ENCODE measurements around the gene ITGB4.

- TF ChIP-seq TAF1 (IDR thresholded peaks at IDR 0.05; ENCODE audit: borderline replicate concordance, insufficient read depth, low read length), result no peak
- TF ChIP-seq POLR2AphosphoS5 (IDR thresholded peaks at IDR 0.05; ENCODE audit: low read depth, low read length), result no peak
- TF ChIP-seq REST (IDR thresholded peaks at IDR 0.05; ENCODE audit: insufficient read depth in 1 of 2, low read depth in 2 of 2, low read length in 2 of 2), result no peak
- no peak for TF ChIP-seq SIN3A (IDR thresholded peaks at IDR 0.05; ENCODE audit: borderline replicate concordance, insufficient read depth, low read length)
- TF ChIP-seq FOXP2 (optimal IDR thresholded peaks at IDR 0.05; ENCODE audit: borderline replicate concordance, extremely low read depth, extremely low read length, insufficient read depth), result no peak
Observed at GRCh38 chr17:75765981-75766380, 44.7 kb downstream of the ITGB4 start.
